Fibroblast of mammary gland (primary cell): ENCODE data around the gene RNF4.
A peak's percentile ranks its signal among the peaks of the same experiment; 100 is the strongest.

Experiments
- DNase-seq: peaks from one replicate; pipeline ENCODE4 v3.0.0-alpha.2; 2010; ENCODE audit warnings: low read depth
- H3K4me3 ChIP-seq: 2 replicates; pipeline ENCODE4 v1.5.1; 2011; ENCODE audit warnings: low read depth, mild to moderate bottlenecking, low read length, moderate library complexity; ENCODE audit not compliant: control insufficient read depth
- CTCF ChIP-seq: conservative IDR thresholded peaks from 2 replicates; pipeline ENCODE4 v1.5.1; 2011; ENCODE audit warnings: low read depth, low read length, inconsistent platforms; ENCODE audit not compliant: control insufficient read depth, insufficient read depth

RNF4 gene

GRCh38 chr4:2432004-2432403, 36.9 kb upstream of the RNF4 start:
- no peak for DNase-seq
- TF ChIP-seq CTCF, result no peak
- no peak overlapping the region for H3K4me3 ChIP-seq

- DNase-seq, result peak; percentile 40
- no peak for TF ChIP-seq CTCF
- no peak overlapping the region for H3K4me3 ChIP-seq
Measured at GRCh38 chr4:2432991-2433530, 35.8 kb upstream of the RNF4 start.

GRCh38 chr4:2433609-2434350, 35.1 kb upstream of the RNF4 start:
- no peak overlapping the region for H3K4me3 ChIP-seq
- no peak for DNase-seq
- TF ChIP-seq CTCF, result no peak

GRCh38 chr4:2434420-2434819, 34.5 kb upstream of the RNF4 start:
- no peak for DNase-seq
- no peak overlapping the region for H3K4me3 ChIP-seq
- no peak for TF ChIP-seq CTCF

GRCh38 chr4:2436301-2436700, 32.6 kb upstream of the RNF4 start:
- peak; percentile 27 for TF ChIP-seq CTCF
- H3K4me3 ChIP-seq, result no peak overlapping the region
- DNase-seq, result peak; percentile 28

GRCh38 chr4:2436761-2437474, 32.0 kb upstream of the RNF4 start:
- DNase-seq, result no peak
- TF ChIP-seq CTCF, result no peak
- H3K4me3 ChIP-seq, result no peak overlapping the region
